Ovary (tissue), 3 donors: ENCODE data around the gene HAUS8.

Experiments
- CTCF ChIP-seq, 3 donors: fragments of 450-650 bp in 2 of 3; fragments of 200-600 bp in 1 of 3; IDR thresholded peaks; one replicate each; pipeline versions ENCODE4 v1.5.1 to v1.8.0; 2016 to 2022; ENCODE audit warnings: antibody characterized with exemption in 3 of 3, mild to moderate bottlenecking in 1 of 3
- EP300 ChIP-seq: sonication (generic); formaldehyde crosslinking; IDR thresholded peaks from one replicate; pipeline ENCODE4 v1.6.1; 2017; ENCODE audit warnings: antibody characterized with exemption
- POLR2A ChIP-seq: fragments of 450-650 bp; IDR thresholded peaks from one replicate; pipeline ENCODE4 v1.6.1; 2017; ENCODE audit warnings: antibody characterized with exemption, mild to moderate bottlenecking, moderate library complexity
- donor health status: DM: no; HTN: no; CAD: no.

GRCh38 chr19:17036640-17037039 is 38.6 kb downstream of the HAUS8 start:
- no peak for TF ChIP-seq CTCF (IDR thresholded peaks at IDR 0.05)
- no peak for TF ChIP-seq POLR2A
- TF ChIP-seq EP300 = no peak
